Measurements from ENCODE around the gene MARCHF3.

GRCh38 chr5:126829098-126829497 lies 201.3 kb downstream of the MARCHF3 start:
- no peak for TF ChIP-seq POLR2A (IDR thresholded peaks at IDR 0.05; ENCODE audit: low read depth, low read length)
- no peak for TF ChIP-seq POLR2AphosphoS5 (IDR thresholded peaks at IDR 0.05; ENCODE audit: low read depth, low read length)

Measured in GM12892 (cell line).